Left ventricle myocardium inferior (tissue), 1 donor: ENCODE measurements around the gene PRDX3. TPM values are rescaled to one million over a fixed set of nuclear protein-coding genes. Genes with fewer than 3 reads are reported as not detected.

ENCODE experiments used
- DNase-seq: peaks from one replicate; pipeline ENCODE4 v3.0.0-alpha.2; 2020
- H3K27ac ChIP-seq: fragments of 200-600 bp; replicated peaks from 2 replicates; pipeline ENCODE4 v1.8.0; 2021
- H3K27me3 ChIP-seq: fragments of 200-600 bp; 2 replicates; pipeline ENCODE4 v1.8.0; 2021; ENCODE audit warnings: low read depth
- H3K36me3 ChIP-seq: fragments of 200-600 bp; 2 replicates; pipeline ENCODE4 v1.8.0; 2021
- H3K4me1 ChIP-seq: fragments of 200-600 bp; 2 replicates; pipeline ENCODE4 v1.8.0; 2021
- H3K4me3 ChIP-seq: fragments of 200-600 bp; 2 replicates; pipeline ENCODE4 v1.8.0; 2021; ENCODE audit warnings: mild to moderate bottlenecking, moderate library complexity
- H3K9me3 ChIP-seq: fragments of 200-600 bp; replicated peaks from 2 replicates; pipeline ENCODE4 v1.8.0; 2021
- intact Hi-C: fragments of 100-400 bp; cut with micrococcal nuclease; formaldehyde crosslinking; loops from one replicate; pipeline ENCODE4 v1.11.0; 2022
- total RNA-seq: library from RNA; stranded (reverse); fragmentation: NEBNext Ultra II Directional; extraction: Animal tissue kit (Norgen Biotek cat#: 25700); gene quantifications from one replicate; pipeline ENCODE4 v1.2.1, GENCODE V29; 2021
- TF ChIP-seq, protein P1 (sequence below): fragments of 200-600 bp; IDR thresholded peaks from 2 replicates; pipeline ENCODE4 v1.8.0; 2021; ENCODE audit warnings: antibody characterized with exemption, mild to moderate bottlenecking, borderline replicate concordance
- donor health status: DM: no; HTN: yes; CAD: no; lungs with severe emphysema.

The PRDX3 gene
- total RNA-seq, 1 donor from 2014 or later: 301 TPM

DNA sequence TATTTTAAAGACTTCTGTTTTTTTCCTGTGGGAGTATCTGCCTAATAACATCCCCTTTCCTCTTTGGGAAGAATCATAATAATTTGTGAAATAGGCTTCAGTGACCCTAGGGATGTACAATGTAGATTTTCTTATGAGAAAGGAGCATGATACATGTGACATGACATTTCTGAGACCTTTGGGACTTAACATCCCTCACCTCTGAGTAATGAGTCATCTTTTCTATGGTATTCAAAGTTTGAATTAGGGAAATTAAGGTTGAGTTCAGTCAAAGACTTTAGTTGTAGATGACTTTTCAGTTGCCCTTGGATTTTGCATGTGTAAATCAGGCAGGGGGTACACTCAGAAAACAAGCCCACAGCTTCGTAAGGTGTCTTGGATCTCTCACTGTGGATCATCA, 43.1 kb upstream of the PRDX3 start:
- DNase-seq: no peak
- peaks cover 97% of the 10 kb centered on the region for H3K4me1 ChIP-seq
- H3K27ac ChIP-seq: peak overlapping the region; percentile 97
- H3K27me3 ChIP-seq: no peaks in the 10 kb centered on the region
- H3K4me3 ChIP-seq: peak overlapping the region; percentile 39
- intact Hi-C loops: no loop called here
- TF ChIP-seq, protein P1, sequence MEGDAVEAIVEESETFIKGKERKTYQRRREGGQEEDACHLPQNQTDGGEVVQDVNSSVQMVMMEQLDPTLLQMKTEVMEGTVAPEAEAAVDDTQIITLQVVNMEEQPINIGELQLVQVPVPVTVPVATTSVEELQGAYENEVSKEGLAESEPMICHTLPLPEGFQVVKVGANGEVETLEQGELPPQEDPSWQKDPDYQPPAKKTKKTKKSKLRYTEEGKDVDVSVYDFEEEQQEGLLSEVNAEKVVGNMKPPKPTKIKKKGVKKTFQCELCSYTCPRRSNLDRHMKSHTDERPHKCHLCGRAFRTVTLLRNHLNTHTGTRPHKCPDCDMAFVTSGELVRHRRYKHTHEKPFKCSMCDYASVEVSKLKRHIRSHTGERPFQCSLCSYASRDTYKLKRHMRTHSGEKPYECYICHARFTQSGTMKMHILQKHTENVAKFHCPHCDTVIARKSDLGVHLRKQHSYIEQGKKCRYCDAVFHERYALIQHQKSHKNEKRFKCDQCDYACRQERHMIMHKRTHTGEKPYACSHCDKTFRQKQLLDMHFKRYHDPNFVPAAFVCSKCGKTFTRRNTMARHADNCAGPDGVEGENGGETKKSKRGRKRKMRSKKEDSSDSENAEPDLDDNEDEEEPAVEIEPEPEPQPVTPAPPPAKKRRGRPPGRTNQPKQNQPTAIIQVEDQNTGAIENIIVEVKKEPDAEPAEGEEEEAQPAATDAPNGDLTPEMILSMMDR: no peak
- H3K36me3 ChIP-seq: no peaks in the 10 kb centered on the region
- no peaks in the 10 kb centered on the region for H3K9me3 ChIP-seq

DNA sequence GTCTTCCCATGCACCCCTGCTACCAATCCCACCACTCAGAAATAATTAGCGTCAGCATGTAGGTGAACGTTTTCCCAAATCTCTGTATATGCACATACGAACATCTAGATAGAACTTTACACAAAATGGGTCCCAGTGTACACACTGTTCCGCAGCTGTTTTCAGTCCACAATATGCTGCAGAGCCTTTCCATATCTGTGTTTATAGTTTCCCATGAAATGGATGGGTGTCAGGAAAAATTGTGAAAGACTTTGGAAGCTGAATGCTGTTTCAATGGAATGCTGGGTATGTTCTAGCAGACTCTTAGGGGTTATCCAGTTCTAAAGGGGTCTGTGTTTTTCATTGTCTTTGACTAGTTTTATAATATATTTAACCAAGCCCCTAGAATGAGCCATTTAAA, 42.6 kb upstream of the PRDX3 start:
- H3K36me3 ChIP-seq: no peaks in the 10 kb centered on the region
- H3K4me3 ChIP-seq: peak overlapping the region; percentile 35
- no peaks in the 10 kb centered on the region for H3K9me3 ChIP-seq
- peaks cover 96% of the 10 kb centered on the region for H3K4me1 ChIP-seq
- TF ChIP-seq, protein P1: no peak
- DNase-seq: no peak
- intact Hi-C loops: no loop called here
- H3K27ac ChIP-seq: peak overlapping the region; percentile 97
- H3K27me3 ChIP-seq: no peaks in the 10 kb centered on the region

DNA sequence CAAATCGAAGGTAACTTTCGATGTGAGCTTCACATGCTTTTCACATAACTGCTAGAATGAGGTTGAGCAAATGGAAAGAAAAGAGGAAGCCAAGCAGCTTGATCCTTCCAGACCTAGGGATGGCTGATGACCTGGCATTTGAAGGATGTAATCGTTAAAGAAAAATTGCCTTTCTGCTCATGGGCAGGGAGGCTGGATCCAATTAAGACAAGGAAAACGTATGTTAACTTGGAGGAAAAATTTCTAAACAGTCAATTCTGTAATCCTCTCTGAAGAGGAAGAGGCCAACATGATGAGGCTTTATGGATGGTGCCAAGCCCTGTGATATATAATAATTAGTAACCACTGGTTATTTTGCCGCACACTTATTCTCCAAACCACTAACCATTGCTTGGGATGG, 41.3 kb upstream of the PRDX3 start:
- Histone ChIP-seq H3K4me1 (peaks cover 96% of the 10 kb centered on the region), H3K9me3 (no peaks in the 10 kb centered on the region), H3K36me3 (no peaks in the 10 kb centered on the region), H3K27ac (peak overlapping the region; percentile 97), H3K4me3 (no peak overlapping the region), H3K27me3 (no peaks in the 10 kb centered on the region)
- DNase-seq: no peak
- intact Hi-C loops: no loop called here
- TF ChIP-seq, protein P1: no peak

DNA sequence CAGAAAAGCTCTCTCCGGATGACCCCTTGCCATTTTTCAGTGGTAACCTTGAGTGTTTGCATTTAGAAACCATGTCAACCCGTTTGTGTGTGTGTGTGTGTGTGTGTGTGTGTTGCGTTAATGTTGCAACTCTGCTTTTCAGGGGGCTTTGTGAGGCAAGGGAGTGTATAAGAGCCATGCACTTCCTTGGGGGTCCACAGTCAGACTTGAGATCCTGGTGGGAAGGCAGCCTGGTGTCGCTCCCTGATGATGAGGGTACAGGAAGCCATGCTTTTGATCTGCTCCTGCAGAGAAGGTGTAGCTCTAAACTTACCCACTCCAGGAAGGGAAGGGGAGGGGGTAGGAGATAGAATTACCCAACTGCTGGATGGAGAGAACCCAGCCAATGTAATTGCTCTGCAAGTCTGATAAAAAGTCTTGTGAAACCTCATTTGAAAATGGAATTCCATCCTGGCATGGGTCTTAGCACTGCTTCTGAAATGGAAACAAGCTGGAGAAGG, 39.4 kb upstream of the PRDX3 start:
- Histone ChIP-seq H3K27ac (peak overlapping the region; percentile 97), H3K4me1 (peaks cover 96% of the 10 kb centered on the region), H3K27me3 (no peaks in the 10 kb centered on the region), H3K36me3 (peaks cover under 1% of the 10 kb centered on the region), H3K4me3 (no peak overlapping the region), H3K9me3 (no peaks in the 10 kb centered on the region)
- intact Hi-C loops: no loop called here
- TF ChIP-seq, protein P1: no peak
- DNase-seq: no peak

DNA sequence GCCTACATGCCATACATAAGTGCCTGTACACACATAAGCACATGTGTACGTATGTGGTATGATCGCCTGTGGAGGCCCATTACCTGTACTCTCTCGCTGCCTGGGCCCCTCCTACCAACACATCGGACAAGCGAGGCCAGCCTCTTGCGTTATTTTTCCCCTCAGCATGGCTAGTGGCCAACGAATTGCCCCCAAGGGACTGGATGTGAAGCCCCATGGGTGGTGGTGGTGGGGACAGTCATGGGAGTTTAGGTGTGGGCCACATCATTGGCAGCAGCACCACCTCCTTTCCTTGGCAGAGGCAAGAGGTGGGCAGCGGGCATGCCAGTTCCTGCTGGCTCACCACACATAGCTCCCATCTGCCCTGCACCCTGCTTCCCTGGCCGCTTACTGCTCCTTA, 38.8 kb upstream of the PRDX3 start:
- TF ChIP-seq, protein P1: no peak
- Histone ChIP-seq H3K4me3 (no peak overlapping the region), H3K9me3 (no peaks in the 10 kb centered on the region), H3K27ac (peak overlapping the region; percentile 97), H3K4me1 (peaks cover 96% of the 10 kb centered on the region), H3K36me3 (peaks cover 7% of the 10 kb centered on the region), H3K27me3 (no peaks in the 10 kb centered on the region)
- DNase-seq: no peak
- intact Hi-C loops: no loop called here

DNA sequence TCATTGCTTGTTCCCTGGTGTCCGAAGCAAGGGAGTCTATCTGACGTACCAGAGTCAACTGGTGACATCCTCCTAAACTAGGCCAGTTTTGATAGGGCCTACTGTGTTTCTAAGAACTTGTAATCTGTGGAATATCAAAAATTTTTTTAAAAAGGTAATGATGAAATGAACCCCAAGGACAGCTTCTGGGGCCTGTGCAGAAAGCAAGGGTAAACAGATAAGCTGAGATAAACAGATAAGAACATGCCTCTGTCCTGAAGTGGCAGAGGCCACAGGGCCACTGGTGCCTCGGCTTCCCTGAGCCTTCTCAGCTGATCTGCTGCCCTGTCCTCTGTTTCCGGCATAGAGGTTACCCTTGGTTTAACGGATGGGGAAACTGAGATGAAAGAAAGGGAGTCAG, 37.5 kb upstream of the PRDX3 start:
- TF ChIP-seq, protein P1: no peak
- no peaks in the 10 kb centered on the region for H3K27me3 ChIP-seq
- intact Hi-C loops: no loop called here
- peaks cover 96% of the 10 kb centered on the region for H3K4me1 ChIP-seq
- no peaks in the 10 kb centered on the region for H3K9me3 ChIP-seq
- DNase-seq: no peak
- H3K4me3 ChIP-seq: no peak overlapping the region
- peak overlapping the region; percentile 97 for H3K27ac ChIP-seq
- H3K36me3 ChIP-seq: peaks cover 7% of the 10 kb centered on the region
